ENCODE data around the gene ZNF143. TPM values are rescaled to one million over a fixed set of nuclear protein-coding genes. Genes with fewer than 3 reads are reported as not detected.
"Not testable (repeated sequence)": the region's sequence is repeated elsewhere in the genome, so short reads cannot be mapped to it uniquely, and the experiment has no call there.

Gene ZNF143
- total RNA-seq, 1 donor from 2014 or later, result 19.9 TPM

- DNase-seq (ENCODE audit: low spot score), result no peak
These were observed 37.8 kb downstream of the ZNF143 start for GRCh38 chr11:9498457-9499078.

- peak; percentile 80 for DNase-seq (ENCODE audit: low spot score)
These were observed 45.9 kb downstream of the ZNF143 start for GRCh38 chr11:9506489-9507276.

- no peak for DNase-seq (ENCODE audit: low spot score)
These were observed 46.4 kb downstream of the ZNF143 start for GRCh38 chr11:9507277-9507580.

GRCh38 chr11:9509041-9509440 lies 48.2 kb downstream of the ZNF143 start:
- no peak for DNase-seq (ENCODE audit: low spot score)

- no peak for DNase-seq (ENCODE audit: low spot score)
These were observed 51.7 kb downstream of the ZNF143 start for GRCh38 chr11:9512370-9513019.

DNA sequence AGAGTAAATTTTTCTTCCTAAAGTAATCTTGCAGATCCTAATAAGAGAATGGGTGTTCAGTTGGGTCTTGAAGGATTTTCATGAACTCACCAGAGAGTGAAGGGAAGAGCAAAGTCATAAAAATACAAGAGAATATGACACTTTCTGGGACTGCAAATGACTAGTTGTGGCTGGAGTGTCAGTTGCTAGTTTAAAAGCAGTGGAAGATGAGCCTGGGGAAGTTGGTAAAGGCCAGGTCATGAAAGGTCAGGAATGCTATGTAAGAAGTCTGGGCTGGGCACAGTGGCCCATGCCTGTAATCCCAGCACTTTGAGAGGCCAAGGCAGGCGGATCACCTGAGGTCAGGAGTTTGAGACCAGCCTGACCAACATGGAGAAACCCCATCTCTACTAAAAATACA lies 53.8 kb downstream of the ZNF143 start:
- DNase-seq (ENCODE audit: low spot score), result not testable (repeated sequence)

DNA sequence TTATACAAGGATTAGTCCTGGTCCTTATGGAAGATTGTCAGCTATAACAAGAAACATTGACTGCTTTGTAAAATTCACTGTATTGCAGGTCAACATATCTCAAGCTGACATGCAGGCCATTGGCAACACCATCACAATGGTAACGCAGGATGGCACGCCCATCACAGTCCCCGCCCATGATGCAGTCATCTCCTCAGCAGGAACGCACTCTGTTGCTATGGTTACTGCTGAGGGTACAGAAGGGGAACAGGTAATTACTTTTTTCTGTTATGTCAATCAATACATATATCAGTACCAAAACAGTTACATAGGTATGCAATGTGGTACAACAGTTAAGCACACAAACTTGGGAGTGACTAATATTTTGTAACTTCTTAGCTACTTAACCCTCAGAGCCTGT lies 55.3 kb downstream of the ZNF143 start:
- no peak for DNase-seq (ENCODE audit: low spot score)

GRCh38 chr11:9518835-9519410 lies 58.1 kb downstream of the ZNF143 start:
- no peak for DNase-seq (ENCODE audit: low spot score)

GRCh38 chr11:9524001-9524400 lies 63.2 kb downstream of the ZNF143 start:
- DNase-seq (ENCODE audit: low spot score), result no peak

- DNase-seq (ENCODE audit: low spot score), result no peak
These were observed 64.3 kb downstream of the ZNF143 start for GRCh38 chr11:9525116-9525515.

GRCh38 chr11:9527481-9528135 lies 66.8 kb downstream of the ZNF143 start:
- DNase-seq (ENCODE audit: low spot score), result no peak

DNA sequence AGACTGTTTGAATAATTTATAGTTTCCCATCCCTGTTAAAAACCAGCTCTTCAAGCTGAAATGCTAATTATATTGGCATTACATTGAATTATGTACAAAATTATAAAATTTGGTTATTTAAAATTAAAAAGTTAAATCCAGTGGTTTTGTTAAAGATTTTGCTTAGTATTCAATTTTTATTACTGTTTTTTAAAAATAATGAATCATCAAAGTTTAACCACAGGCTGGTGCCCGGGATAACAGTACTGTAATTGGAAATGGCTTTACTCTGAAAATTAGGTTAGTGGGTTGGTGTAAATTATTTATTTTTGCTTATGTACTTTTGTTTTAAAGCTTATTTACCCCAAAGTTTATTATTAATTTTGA lies 67.3 kb downstream of the ZNF143 start:
- DNase-seq (ENCODE audit: low spot score), result no peak

- no peak for DNase-seq (ENCODE audit: low spot score)
These were observed 67.9 kb downstream of the ZNF143 start for GRCh38 chr11:9528573-9529333.

DNA sequence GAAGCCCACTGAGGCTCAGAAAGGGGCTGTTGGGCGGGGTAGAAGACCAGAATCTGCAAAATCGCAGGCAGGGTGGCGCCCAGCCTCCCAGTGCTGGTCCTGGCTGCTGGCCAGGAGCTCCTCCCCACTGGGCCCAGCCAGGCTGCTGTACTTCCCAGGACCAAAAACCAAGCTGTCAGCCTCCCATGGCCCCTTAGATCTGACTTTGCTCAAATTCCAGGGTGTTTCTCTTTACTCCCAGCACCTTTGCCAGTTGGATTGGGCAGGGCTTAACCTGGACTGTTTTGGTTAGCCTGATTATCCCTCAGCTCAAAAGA lies 68.5 kb downstream of the ZNF143 start:
- DNase-seq (ENCODE audit: low spot score), result peak; percentile 67

GRCh38 chr11:9530020-9530621 lies 69.3 kb downstream of the ZNF143 start:
- DNase-seq (ENCODE audit: low spot score), result no peak

GRCh38 chr11:9530901-9531625 lies 70.3 kb downstream of the ZNF143 start:
- DNase-seq (ENCODE audit: low spot score), result peak; percentile 58

DNA sequence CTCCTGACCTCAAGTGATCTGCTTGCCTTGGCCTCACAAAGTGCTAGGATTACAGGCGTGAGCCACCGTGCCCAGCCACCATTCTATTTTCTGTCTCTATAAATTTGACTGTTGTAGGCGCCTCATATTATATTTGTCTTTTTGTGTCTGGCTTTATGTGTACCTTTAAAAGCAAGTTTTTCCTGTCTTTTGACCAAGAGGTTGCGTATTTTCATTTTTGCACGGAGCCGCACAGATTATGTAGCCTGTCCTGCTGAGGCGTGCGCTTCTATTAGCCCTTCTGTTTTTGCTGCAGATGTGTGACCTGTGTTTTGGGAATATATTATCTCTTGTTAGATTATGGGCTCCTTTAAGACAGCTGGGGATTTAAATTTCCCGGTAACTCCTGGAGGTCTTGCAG lies 72.2 kb downstream of the ZNF143 start:
- DNase-seq (ENCODE audit: low spot score), result no peak

DNA sequence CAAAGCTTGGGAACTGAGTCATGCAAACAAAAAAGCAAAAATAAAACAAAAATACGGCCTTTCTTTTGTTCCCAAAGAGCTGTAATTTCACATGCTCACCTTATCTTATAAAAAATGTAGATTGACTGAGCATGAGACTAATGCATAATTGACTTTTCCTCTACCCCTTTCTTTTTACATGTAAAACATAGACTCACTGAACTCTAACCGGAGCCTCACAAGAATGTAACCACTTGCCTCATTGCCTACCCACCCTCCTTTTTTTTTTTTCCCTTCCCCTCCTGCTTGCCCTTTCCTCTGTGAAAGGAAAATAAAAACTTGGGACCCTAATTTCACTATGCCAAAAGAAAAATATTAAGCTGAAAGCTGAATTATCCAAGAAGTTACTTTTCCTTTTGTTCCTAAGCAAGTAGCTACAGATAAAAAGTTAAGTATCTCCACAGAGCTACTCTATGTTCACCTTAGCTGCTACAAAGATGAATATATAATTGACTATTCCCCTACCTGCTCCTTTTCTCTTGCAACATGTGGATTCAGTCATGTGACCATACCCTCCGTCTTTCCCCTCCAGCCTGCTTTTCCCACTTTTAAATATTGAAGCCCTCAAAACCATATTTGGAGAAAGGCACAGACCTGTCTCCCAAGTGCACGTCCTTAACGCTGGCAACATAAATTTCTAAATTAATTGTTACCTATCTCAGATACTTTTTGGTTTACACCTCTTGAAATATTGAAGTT lies 73.1 kb downstream of the ZNF143 start:
- DNase-seq (ENCODE audit: low spot score), result no peak

GRCh38 chr11:9535189-9535781 lies 74.5 kb downstream of the ZNF143 start:
- DNase-seq (ENCODE audit: low spot score), result peak; percentile 72

- DNase-seq (ENCODE audit: low spot score), result no peak
These were observed 77.7 kb downstream of the ZNF143 start for GRCh38 chr11:9538548-9538947.
